ENCODE results near the gene GAPDHS.

The GAPDHS gene

GRCh38 chr19:35517342-35517741 is 15.9 kb upstream of the GAPDHS start:
- Histone ChIP-seq H3K27me3 (ENCODE audit: low read depth) (no peaks in the 10 kb centered on the region), H3K4me3 (no peak overlapping the region), H3K36me3 (replicated peaks) (no peaks in the 10 kb centered on the region), H3K9me3 (no peaks in the 10 kb centered on the region), H3K4me1 (peaks cover 8% of the 10 kb centered on the region)
- DNase-seq (ENCODE audit: low spot score in 2 of 2) = no peak
- in situ Hi-C loops (cut with MboI; ENCODE audit: low sequenced_read_pairs) = no loop called here

GRCh38 chr19:35518313-35518712 is 14.9 kb upstream of the GAPDHS start:
- H3K4me3 ChIP-seq = no peak overlapping the region
- DNase-seq (ENCODE audit: low spot score in 2 of 2) = no peak

GRCh38 chr19:35519291-35519690 is 14.0 kb upstream of the GAPDHS start:
- no peak for DNase-seq (ENCODE audit: low spot score in 2 of 2)
- in situ Hi-C loops (cut with MboI; ENCODE audit: low sequenced_read_pairs) = no loop called here
- Histone ChIP-seq H3K36me3 (replicated peaks) (no peaks in the 10 kb centered on the region), H3K27me3 (ENCODE audit: low read depth) (no peaks in the 10 kb centered on the region), H3K9me3 (no peaks in the 10 kb centered on the region), H3K4me3 (no peak overlapping the region), H3K4me1 (peaks cover 8% of the 10 kb centered on the region)

More at GRCh38 chr19:35518313-35518712, 14.9 kb upstream of the GAPDHS start:
- H3K4me1 ChIP-seq = peaks cover 8% of the 10 kb centered on the region
- no peaks in the 10 kb centered on the region for H3K36me3 ChIP-seq (replicated peaks)
- no peaks in the 10 kb centered on the region for H3K27me3 ChIP-seq (ENCODE audit: low read depth)
- in situ Hi-C loops (cut with MboI; ENCODE audit: low sequenced_read_pairs) = no loop called here
- no peaks in the 10 kb centered on the region for H3K9me3 ChIP-seq

- Histone ChIP-seq H3K4me3 (no peak overlapping the region), H3K4me1 (peaks cover 8% of the 10 kb centered on the region), H3K36me3 (replicated peaks) (no peaks in the 10 kb centered on the region), H3K27me3 (ENCODE audit: low read depth) (peaks cover 3% of the 10 kb centered on the region; the same call in 1 of the 2 replicates), H3K9me3 (no peaks in the 10 kb centered on the region)
- in situ Hi-C loops (cut with MboI; ENCODE audit: low sequenced_read_pairs) = no loop called here
- peak; percentile 67 to 80 for DNase-seq (ENCODE audit: low spot score in 2 of 2)
These were observed 12.0 kb upstream of the GAPDHS start for GRCh38 chr19:35521124-35521743.

GRCh38 chr19:35522745-35523327 is 10.4 kb upstream of the GAPDHS start:
- peaks cover 3% of the 10 kb centered on the region; the same call in 1 of the 2 replicates for H3K27me3 ChIP-seq (ENCODE audit: low read depth)
- no peak overlapping the region for H3K4me3 ChIP-seq
- H3K9me3 ChIP-seq = no peaks in the 10 kb centered on the region
- H3K4me1 ChIP-seq = peaks cover 8% of the 10 kb centered on the region
- H3K36me3 ChIP-seq (replicated peaks) = no peaks in the 10 kb centered on the region
- in situ Hi-C loops (cut with MboI; ENCODE audit: low sequenced_read_pairs) = no loop called here
- DNase-seq (ENCODE audit: low spot score in 2 of 2) = no peak

GRCh38 chr19:35524181-35524837 is 8.9 kb upstream of the GAPDHS start:
- Histone ChIP-seq H3K9me3 (no peaks in the 10 kb centered on the region), H3K4me1 (peaks cover 8% of the 10 kb centered on the region), H3K27me3 (ENCODE audit: low read depth) (peaks cover 15% of the 10 kb centered on the region), H3K4me3 (no peak overlapping the region), H3K36me3 (replicated peaks) (no peaks in the 10 kb centered on the region)
- in situ Hi-C loops (cut with MboI; ENCODE audit: low sequenced_read_pairs) = no loop called here
- DNase-seq (ENCODE audit: low spot score in 2 of 2) = no peak

- no peaks in the 10 kb centered on the region for H3K9me3 ChIP-seq
- peaks cover 7% of the 10 kb centered on the region for H3K4me1 ChIP-seq
- H3K27me3 ChIP-seq (ENCODE audit: low read depth) = peaks cover 20% of the 10 kb centered on the region
- no peak overlapping the region for H3K4me3 ChIP-seq
- DNase-seq (ENCODE audit: low spot score in 2 of 2) = no peak
- in situ Hi-C loops (cut with MboI; ENCODE audit: low sequenced_read_pairs) = no loop called here
- H3K36me3 ChIP-seq (replicated peaks) = no peaks in the 10 kb centered on the region
These were observed 7.4 kb upstream of the GAPDHS start for GRCh38 chr19:35525873-35526272.

- Histone ChIP-seq H3K4me1 (no peaks in the 10 kb centered on the region), H3K36me3 (replicated peaks) (no peaks in the 10 kb centered on the region), H3K9me3 (no peaks in the 10 kb centered on the region), H3K4me3 (no peak within 1 kb of the TSS), H3K27me3 (ENCODE audit: low read depth) (peaks cover 20% of the 10 kb centered on the region)
- no peak for DNase-seq (ENCODE audit: low spot score in 2 of 2)
- in situ Hi-C loops (cut with MboI; ENCODE audit: low sequenced_read_pairs) = no loop called here
These were observed 4.8 kb upstream of the GAPDHS start, which contains the start of gene SBSN for GRCh38 chr19:35528218-35529038. Gene SBSN (minus strand): TSS chr19:35528311. CDS start chr19:35528281, 30 bp downstream.

- H3K9me3 ChIP-seq = no peaks in the 10 kb centered on the region
- no peaks in the 10 kb centered on the region for H3K4me1 ChIP-seq
- DNase-seq (ENCODE audit: low spot score in 2 of 2) = no peak
- no peaks in the 10 kb centered on the region for H3K36me3 ChIP-seq (replicated peaks)
- in situ Hi-C loops (cut with MboI; ENCODE audit: low sequenced_read_pairs) = no loop called here
- H3K27me3 ChIP-seq (ENCODE audit: low read depth) = peaks cover 20% of the 10 kb centered on the region
- H3K4me3 ChIP-seq = no peak overlapping the region
These were observed 3.7 kb upstream of the GAPDHS start for GRCh38 chr19:35529241-35530218.

- no peak for DNase-seq (ENCODE audit: low spot score in 2 of 2)
- Histone ChIP-seq H3K9me3 (no peaks in the 10 kb centered on the region), H3K4me1 (no peaks in the 10 kb centered on the region), H3K36me3 (replicated peaks) (no peaks in the 10 kb centered on the region), H3K4me3 (no peak overlapping the region), H3K27me3 (ENCODE audit: low read depth) (peaks cover 17% of the 10 kb centered on the region)
- in situ Hi-C loops (cut with MboI; ENCODE audit: low sequenced_read_pairs) = no loop called here
These were observed 2.0 kb upstream of the GAPDHS start for GRCh38 chr19:35531291-35531690.

- Histone ChIP-seq H3K27me3 (ENCODE audit: low read depth) (peaks cover 9% of the 10 kb centered on the region; the same call in 1 of the 2 replicates), H3K4me1 (no peaks in the 10 kb centered on the region), H3K4me3 (no peak overlapping the region), H3K36me3 (replicated peaks) (no peaks in the 10 kb centered on the region), H3K9me3 (no peaks in the 10 kb centered on the region)
- peak in 1 of 2 experiments; percentile 24 for DNase-seq (ENCODE audit: low spot score in 2 of 2)
- in situ Hi-C loops (cut with MboI; ENCODE audit: low sequenced_read_pairs) = no loop called here
These were observed 651 bp downstream of the GAPDHS start for GRCh38 chr19:35533822-35534392.

GRCh38 chr19:35534803-35535480 is 1.7 kb downstream of the GAPDHS start:
- Histone ChIP-seq H3K27me3 (ENCODE audit: low read depth) (no peaks in the 10 kb centered on the region), H3K4me1 (no peaks in the 10 kb centered on the region), H3K4me3 (no peak overlapping the region), H3K9me3 (no peaks in the 10 kb centered on the region), H3K36me3 (replicated peaks) (peaks cover under 1% of the 10 kb centered on the region)
- no peak for DNase-seq (ENCODE audit: low spot score in 2 of 2)
- in situ Hi-C loops (cut with MboI; ENCODE audit: low sequenced_read_pairs) = no loop called here
